AG08395 (cell line): ENCODE results near the gene SHOC2.
"Not testable (repeated sequence)": the region's sequence is repeated elsewhere in the genome, so short reads cannot be mapped to it uniquely, and the experiment has no call there.

Experiments
- DNase-seq: peaks from one replicate; pipeline ENCODE4 v3.0.0; 2012; ENCODE audit warnings: mixed read lengths, low spot score

The SHOC2 gene

GRCh38 chr10:110901954-110902819 is 17.2 kb upstream of the SHOC2 start:
- peak; percentile 47 for DNase-seq

GRCh38 chr10:110903280-110904278 is 15.8 kb upstream of the SHOC2 start:
- no peak for DNase-seq

DNA sequence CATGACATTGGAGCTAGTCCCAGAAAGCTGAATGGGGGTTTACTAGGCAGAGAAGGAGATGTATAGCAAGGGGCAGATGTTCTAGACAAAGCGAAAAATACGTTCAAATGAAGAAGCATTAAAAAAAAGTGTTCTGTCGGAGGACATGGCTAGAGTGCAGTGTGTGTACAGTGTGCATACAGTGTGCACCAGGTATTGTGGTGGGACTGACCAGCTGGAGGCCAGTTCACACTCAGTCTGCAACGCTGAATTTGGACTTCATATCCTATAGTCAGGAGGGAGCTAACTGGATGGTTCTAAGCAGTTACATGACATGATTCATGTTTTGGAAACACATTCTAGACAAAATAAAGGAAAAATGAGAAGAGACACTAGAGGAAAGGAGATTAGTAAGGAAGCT is 9.3 kb upstream of the SHOC2 start:
- DNase-seq, result no peak

- DNase-seq, result peak; percentile 52
Observed at GRCh38 chr10:110912374-110912773, 7.0 kb upstream of the SHOC2 start.

GRCh38 chr10:110914431-110914830 is 5.0 kb upstream of the SHOC2 start:
- no peak for DNase-seq

DNA sequence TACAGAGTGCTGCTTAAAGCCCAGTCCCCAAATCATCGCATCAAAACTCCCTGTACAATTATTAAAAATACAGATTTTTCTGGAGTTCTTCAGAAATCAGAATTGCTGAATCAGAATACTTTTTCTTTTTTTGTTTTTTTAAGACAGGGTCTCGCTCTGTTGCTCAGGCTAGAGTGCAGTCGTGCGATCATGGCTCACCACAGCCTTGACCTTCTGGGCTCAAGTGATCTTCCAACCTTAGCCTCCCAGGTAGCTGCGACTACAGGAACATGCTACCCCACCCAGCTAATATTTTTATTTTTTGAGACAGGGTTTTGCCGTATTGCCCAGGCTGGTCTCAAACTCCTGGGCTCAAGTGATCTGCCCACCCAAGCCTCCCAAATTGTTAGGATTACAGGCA is 4.4 kb upstream of the SHOC2 start:
- DNase-seq, result no peak

GRCh38 chr10:110915600-110915999 is 3.8 kb upstream of the SHOC2 start:
- DNase-seq, result not testable (repeated sequence)

DNA sequence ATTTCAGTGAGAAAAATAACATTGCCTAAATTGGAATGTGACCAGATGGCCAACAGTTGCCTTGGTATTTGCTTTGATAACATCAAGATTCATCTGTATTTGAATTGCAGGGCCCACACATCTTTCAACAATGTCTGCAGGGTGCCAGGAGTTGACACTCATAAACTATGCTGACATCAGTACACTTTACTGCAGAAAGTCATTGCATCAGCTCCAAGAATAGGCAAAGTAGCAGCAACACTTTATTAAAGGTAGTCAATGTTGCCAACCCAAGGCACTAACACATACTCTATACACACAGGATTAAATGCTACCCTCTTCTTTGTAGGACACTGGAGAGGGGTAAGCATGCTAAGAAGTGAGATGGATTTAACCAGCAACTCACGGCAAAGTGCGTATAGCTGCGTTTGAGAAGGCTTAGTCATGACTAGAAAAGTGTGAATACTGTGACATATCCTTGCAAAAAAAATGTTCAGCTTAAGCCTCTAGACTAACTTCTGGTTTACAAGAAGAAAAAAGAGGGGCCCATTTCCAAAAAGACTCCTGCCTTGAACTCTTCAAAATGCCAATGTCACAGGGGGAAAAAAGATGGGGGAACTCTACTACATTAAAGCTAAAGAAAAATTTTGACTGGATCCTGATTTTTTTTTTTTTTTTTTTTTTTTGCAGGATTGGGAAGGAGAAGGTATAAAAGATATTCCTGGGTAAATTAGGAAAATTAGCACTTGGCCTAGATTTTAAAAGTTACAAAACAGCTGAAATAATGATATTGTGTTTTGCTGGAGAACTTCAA is 2.7 kb upstream of the SHOC2 start:
- peak; percentile 62 for DNase-seq

DNA sequence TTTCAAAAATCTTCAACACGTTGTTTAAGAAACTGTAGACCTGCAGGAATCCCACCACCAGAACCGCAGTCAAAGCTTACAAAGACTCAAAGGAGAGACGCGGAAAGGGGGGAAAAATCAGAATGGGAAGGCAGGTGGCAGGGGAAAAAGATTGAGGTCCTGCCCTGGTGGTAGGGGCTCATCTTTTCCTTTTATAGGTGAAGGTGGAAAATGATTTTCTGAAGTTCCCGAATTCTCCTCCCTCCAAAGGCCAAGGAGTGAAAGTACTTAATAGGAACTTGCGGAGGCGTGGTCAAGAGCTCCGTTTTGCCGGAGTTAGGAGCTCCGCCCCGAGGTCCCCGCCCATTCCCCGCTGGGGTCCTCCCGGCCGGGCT is 1.1 kb upstream of the SHOC2 start:
- peak; percentile 95 for DNase-seq

DNA sequence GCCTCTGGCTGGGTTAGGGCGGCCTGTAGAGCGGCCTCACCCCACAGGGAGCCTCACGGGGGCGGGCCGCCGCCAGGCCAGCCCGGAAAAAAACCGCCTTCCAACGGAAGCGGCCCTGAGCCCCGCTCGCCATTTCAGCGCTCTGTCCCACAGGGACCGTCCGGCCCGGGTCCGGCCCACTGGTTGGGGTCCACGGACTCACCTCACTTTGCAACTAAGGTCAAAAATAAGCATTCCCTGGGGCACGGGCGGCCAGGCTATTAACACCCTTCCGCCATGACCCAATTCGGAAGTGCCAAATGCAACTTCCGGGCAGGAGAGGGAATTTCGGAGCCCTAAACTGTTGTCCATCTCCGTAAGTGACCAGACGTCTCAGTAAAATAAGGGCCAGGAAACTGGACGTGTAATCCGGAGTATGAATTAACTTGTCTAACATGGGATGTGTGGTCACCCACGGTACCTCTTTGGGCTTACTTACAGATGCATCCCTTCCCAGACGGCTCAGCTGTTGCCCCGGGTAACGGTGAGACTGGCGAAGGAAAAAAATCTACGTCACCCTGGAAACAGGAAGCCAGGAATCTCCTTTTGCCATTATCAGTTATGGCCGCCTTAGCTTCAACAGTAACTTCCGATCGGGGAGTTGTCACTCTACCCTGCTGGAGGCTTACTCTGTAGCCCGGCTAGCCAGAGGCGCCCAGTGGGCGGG is 608 bp upstream of the SHOC2 start, which contains the start of gene BBIP1:
TSS of gene BBIP1 (minus strand) at position 538 of the 706 bp plus-strand sequence. CDS start 1,023 bp downstream, outside the sequence.
- peak; percentile 95 for DNase-seq

GRCh38 chr10:110919971-110920881 is 822 bp downstream of the SHOC2 start:
- DNase-seq, result peak; percentile 10

GRCh38 chr10:110923856-110924493 is 4.6 kb downstream of the SHOC2 start:
- no peak for DNase-seq

GRCh38 chr10:110927461-110927860 is 8.1 kb downstream of the SHOC2 start:
- no peak for DNase-seq

DNA sequence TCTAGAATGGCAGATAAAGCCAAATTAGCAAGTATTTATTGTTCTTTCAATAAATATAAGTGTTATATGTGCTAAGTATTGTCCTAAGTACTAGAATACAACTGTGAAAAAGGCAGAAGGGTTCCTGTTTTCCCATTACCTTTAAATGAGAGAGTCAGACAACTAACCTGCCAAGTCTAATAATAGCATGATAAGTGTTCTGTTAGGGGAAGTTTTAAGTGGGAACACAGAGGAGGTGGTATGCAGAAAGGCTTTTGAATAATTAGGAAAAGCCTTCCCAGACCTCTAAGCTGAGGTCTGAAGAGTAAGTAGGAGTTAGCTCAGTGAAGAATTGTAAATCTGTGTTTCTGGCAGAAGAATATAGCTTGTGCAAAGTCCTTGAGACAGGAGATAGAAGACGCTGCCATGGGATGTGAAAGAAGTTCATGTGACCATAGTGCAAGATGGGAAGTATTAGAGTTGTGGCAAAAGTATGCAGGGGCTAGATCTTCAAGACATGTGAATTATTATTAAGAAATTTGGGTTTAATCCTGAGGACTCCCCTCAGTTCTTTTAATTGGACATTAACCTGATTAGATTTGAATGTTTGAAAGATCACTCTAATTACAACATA is 12.5 kb downstream of the SHOC2 start:
- no peak for DNase-seq

DNA sequence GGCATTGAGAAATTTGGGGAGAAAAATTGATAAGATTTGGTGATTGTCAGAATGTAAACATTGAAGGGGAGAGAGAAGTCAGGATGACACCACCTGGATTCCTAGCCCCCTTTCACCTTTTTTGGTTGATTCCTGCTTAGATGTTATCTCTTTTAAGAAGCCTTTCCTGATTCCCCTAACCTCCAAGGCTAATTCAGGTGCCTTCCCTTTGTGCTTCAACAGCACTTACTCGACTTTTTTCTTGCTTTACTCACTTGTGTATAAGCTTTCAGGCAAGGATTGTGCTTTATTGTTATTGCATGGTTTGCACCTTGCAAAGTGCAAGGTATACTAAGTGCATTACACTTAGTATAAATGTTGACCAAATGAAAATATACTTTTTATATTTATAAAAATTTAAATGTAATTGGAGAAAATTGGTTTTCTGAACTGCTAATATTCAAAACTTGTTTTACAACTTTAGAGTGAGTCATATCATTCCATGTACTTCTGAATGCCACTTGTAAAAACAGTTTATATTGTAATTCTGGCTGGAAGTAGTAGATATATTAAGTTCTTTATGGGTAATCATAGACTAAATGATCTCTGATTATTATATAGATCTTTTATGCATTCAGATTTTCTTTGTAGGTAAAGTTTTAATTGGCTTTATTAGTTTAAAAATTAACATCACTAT is 13.2 kb downstream of the SHOC2 start:
- DNase-seq, result no peak

GRCh38 chr10:110936757-110937156 is 17.4 kb downstream of the SHOC2 start:
- no peak for DNase-seq

GRCh38 chr10:110939419-110939818 is 20.0 kb downstream of the SHOC2 start:
- no peak for DNase-seq

GRCh38 chr10:110944792-110945396 is 25.5 kb downstream of the SHOC2 start:
- peak; percentile 4 for DNase-seq
